COLO829 (cell line): ENCODE results near the gene ZSWIM8.
"Not testable (repeated sequence)": the region's sequence is repeated elsewhere in the genome, so short reads cannot be mapped to it uniquely, and the experiment has no call there.

ENCODE experiments used
- DNase-seq: peaks from one replicate; pipeline ENCODE4 v3.0.0; 2012; ENCODE audit warnings: low spot score

Gene ZSWIM8

GRCh38 chr10:73796035-73796434 lies 10.6 kb downstream of the ZSWIM8 start:
- not testable (repeated sequence) for DNase-seq

GRCh38 chr10:73796766-73797165 lies 11.4 kb downstream of the ZSWIM8 start:
- DNase-seq = no peak

- DNase-seq = no peak
These were observed 12.1 kb downstream of the ZSWIM8 start for GRCh38 chr10:73797324-73798025.

- DNase-seq = no peak
These were observed 12.7 kb downstream of the ZSWIM8 start for GRCh38 chr10:73798087-73798486.

GRCh38 chr10:73798927-73799560 lies 13.6 kb downstream of the ZSWIM8 start:
- no peak for DNase-seq

- DNase-seq = no peak
These were observed 14.6 kb downstream of the ZSWIM8 start for GRCh38 chr10:73799899-73800559.

GRCh38 chr10:73800560-73801252 lies 15.3 kb downstream of the ZSWIM8 start:
- no peak for DNase-seq

GRCh38 chr10:73801253-73801590 lies 15.8 kb downstream of the ZSWIM8 start:
- no peak for DNase-seq

- no peak for DNase-seq
These were observed 17.0 kb downstream of the ZSWIM8 start for GRCh38 chr10:73802276-73802991.

GRCh38 chr10:73803680-73804286 lies 18.4 kb downstream of the ZSWIM8 start:
- DNase-seq = no peak

- no peak for DNase-seq
These were observed 21.0 kb downstream of the ZSWIM8 start for GRCh38 chr10:73806176-73806950.

- no peak for DNase-seq
These were observed 22.1 kb downstream of the ZSWIM8 start for GRCh38 chr10:73807471-73807870.

GRCh38 chr10:73808021-73808815 lies 22.8 kb downstream of the ZSWIM8 start:
- DNase-seq = no peak

- no peak for DNase-seq
These were observed 23.8 kb downstream of the ZSWIM8 start for GRCh38 chr10:73809061-73809818.

- DNase-seq = no peak
These were observed 24.9 kb downstream of the ZSWIM8 start for GRCh38 chr10:73810358-73810734.

- DNase-seq = no peak
These were observed 25.5 kb downstream of the ZSWIM8 start for GRCh38 chr10:73810735-73811465.

- DNase-seq = no peak
These were observed 27.3 kb downstream of the ZSWIM8 start for GRCh38 chr10:73812657-73813056.

GRCh38 chr10:73813333-73813732 lies 27.9 kb downstream of the ZSWIM8 start:
- no peak for DNase-seq
